Measurements from ENCODE around the gene FRYL.
"Not testable (repeated sequence)": the region's sequence is repeated elsewhere in the genome, so short reads cannot be mapped to it uniquely, and the experiment has no call there.

Gene FRYL

GRCh38 chr4:48752726-48753125 is 27.4 kb downstream of the FRYL start:
- no peak for DNase-seq
- intact Hi-C loops (cut with DNase I): no loop called here

- intact Hi-C loops (cut with DNase I): no loop called here
- DNase-seq: no peak
Observed at GRCh38 chr4:48752246-48752645, 27.8 kb downstream of the FRYL start.

GRCh38 chr4:48748949-48749596 is 31.0 kb downstream of the FRYL start:
- DNase-seq: no peak
- intact Hi-C loops (cut with DNase I): no loop called here

GRCh38 chr4:48746608-48747362 is 33.3 kb downstream of the FRYL start:
- intact Hi-C loops (cut with DNase I): no loop called here

GRCh38 chr4:48745223-48745622 is 34.9 kb downstream of the FRYL start:
- intact Hi-C loops (cut with DNase I); DNase-seq: not testable (repeated sequence)

More at GRCh38 chr4:48746608-48747362, 33.3 kb downstream of the FRYL start:
- DNase-seq: no peak

GRCh38 chr4:48742412-48742811 is 37.7 kb downstream of the FRYL start:
- no peak for DNase-seq
- intact Hi-C loops (cut with DNase I): no loop called here

- intact Hi-C loops (cut with DNase I): no loop called here
- no peak for DNase-seq
Observed at GRCh38 chr4:48739560-48740019, 40.5 kb downstream of the FRYL start.

- intact Hi-C loops (cut with DNase I): no loop called here
- no peak for DNase-seq
Observed at GRCh38 chr4:48738856-48739255, 41.2 kb downstream of the FRYL start.

- intact Hi-C loops (cut with DNase I): not testable (repeated sequence)
Observed at GRCh38 chr4:48728906-48729496, 51.1 kb downstream of the FRYL start.

GRCh38 chr4:48727666-48728459 is 52.2 kb downstream of the FRYL start:
- DNase-seq: no peak
- intact Hi-C loops (cut with DNase I): no loop called here

More at GRCh38 chr4:48728906-48729496, 51.1 kb downstream of the FRYL start:
- peak in 1 of 10 donors; percentile 66 for DNase-seq

GRCh38 chr4:48725414-48725813 is 54.7 kb downstream of the FRYL start:
- intact Hi-C loops (cut with DNase I): no loop called here

GRCh38 chr4:48722509-48723446 is 57.3 kb downstream of the FRYL start:
- intact Hi-C loops (cut with DNase I): no loop called here

More at GRCh38 chr4:48725414-48725813, 54.7 kb downstream of the FRYL start:
- DNase-seq: peak in 2 of 10 donors; percentile 38 to 77

GRCh38 chr4:48720459-48720858 is 59.6 kb downstream of the FRYL start:
- no peak for DNase-seq
- intact Hi-C loops (cut with DNase I): no loop called here

More at GRCh38 chr4:48722509-48723446, 57.3 kb downstream of the FRYL start:
- DNase-seq: no peak

GRCh38 chr4:48718818-48719465 is 61.1 kb downstream of the FRYL start:
- DNase-seq: no peak
- intact Hi-C loops (cut with DNase I): no loop called here

GRCh38 chr4:48716285-48716684 is 63.8 kb downstream of the FRYL start:
- intact Hi-C loops (cut with DNase I); DNase-seq: not testable (repeated sequence)

- DNase-seq: no peak
- intact Hi-C loops (cut with DNase I): no loop called here
Observed at GRCh38 chr4:48710446-48711209, 69.5 kb downstream of the FRYL start.

GRCh38 chr4:48709901-48710300 is 70.2 kb downstream of the FRYL start:
- DNase-seq: no peak
- intact Hi-C loops (cut with DNase I): no loop called here

- no peak for DNase-seq
- intact Hi-C loops (cut with DNase I): no loop called here
Observed at GRCh38 chr4:48708610-48709009, 71.5 kb downstream of the FRYL start.

Data from posterior cingulate gyrus (tissue), 11 donors.